GM12875 (cell line): ENCODE data around the gene UQCC2.

ENCODE experiments used
- H3K4me3 ChIP-seq: one replicate; pipeline ENCODE4 v1.5.1; 2011; ENCODE audit warnings: low read depth, low read length, control low read depth
- TF ChIP-seq, protein P1 (sequence below): IDR thresholded peaks from 2 replicates; pipeline ENCODE4 v1.5.1; 2011; ENCODE audit warnings: low read depth, mild to moderate bottlenecking, control low read depth, inconsistent platforms, low read length, moderate library complexity, borderline replicate concordance; ENCODE audit not compliant: insufficient read depth

The UQCC2 gene

DNA sequence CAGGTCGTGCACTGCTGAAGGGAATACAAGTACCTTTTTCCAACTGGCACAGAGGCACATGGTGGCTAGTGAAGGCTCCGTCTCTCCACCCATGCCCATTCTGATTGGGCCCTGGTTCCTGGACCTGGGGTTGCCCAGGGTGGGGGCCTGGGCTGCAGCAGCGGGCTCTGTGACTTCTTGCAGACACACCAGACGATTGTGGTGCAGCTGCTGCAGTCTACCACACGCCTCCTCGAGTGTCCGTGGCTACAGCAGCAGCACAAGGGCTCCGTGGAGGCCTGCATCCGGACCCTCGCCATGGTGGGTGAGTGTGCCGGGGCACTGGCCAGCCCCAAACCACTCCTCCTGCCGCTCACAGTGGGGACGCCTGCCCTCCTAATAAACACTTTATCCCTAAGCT, 29.2 kb downstream of the UQCC2 start:
- TF ChIP-seq, protein P1, sequence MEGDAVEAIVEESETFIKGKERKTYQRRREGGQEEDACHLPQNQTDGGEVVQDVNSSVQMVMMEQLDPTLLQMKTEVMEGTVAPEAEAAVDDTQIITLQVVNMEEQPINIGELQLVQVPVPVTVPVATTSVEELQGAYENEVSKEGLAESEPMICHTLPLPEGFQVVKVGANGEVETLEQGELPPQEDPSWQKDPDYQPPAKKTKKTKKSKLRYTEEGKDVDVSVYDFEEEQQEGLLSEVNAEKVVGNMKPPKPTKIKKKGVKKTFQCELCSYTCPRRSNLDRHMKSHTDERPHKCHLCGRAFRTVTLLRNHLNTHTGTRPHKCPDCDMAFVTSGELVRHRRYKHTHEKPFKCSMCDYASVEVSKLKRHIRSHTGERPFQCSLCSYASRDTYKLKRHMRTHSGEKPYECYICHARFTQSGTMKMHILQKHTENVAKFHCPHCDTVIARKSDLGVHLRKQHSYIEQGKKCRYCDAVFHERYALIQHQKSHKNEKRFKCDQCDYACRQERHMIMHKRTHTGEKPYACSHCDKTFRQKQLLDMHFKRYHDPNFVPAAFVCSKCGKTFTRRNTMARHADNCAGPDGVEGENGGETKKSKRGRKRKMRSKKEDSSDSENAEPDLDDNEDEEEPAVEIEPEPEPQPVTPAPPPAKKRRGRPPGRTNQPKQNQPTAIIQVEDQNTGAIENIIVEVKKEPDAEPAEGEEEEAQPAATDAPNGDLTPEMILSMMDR: no peak
- no peak overlapping the region for H3K4me3 ChIP-seq

DNA sequence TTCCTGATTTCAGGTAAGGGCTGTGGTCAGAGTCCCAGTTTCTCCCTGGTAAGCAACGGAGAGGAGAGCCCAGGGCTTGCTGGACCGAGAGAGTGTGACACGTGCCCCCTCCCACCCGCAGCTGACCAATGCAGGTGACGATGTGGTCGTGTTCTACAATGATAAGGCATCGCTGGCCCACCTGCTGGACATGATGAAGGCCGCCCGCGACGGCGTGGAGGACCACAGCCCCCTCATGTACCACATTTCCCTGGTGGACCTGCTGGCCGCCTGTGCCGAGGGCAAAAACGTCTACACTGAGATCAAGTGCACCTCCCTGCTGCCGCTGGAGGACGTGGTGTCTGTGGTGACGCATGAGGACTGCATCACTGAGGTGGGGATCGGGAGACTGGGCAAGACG, 31.7 kb downstream of the UQCC2 start:
- TF ChIP-seq, protein P1: no peak
- H3K4me3 ChIP-seq: no peak overlapping the region

DNA sequence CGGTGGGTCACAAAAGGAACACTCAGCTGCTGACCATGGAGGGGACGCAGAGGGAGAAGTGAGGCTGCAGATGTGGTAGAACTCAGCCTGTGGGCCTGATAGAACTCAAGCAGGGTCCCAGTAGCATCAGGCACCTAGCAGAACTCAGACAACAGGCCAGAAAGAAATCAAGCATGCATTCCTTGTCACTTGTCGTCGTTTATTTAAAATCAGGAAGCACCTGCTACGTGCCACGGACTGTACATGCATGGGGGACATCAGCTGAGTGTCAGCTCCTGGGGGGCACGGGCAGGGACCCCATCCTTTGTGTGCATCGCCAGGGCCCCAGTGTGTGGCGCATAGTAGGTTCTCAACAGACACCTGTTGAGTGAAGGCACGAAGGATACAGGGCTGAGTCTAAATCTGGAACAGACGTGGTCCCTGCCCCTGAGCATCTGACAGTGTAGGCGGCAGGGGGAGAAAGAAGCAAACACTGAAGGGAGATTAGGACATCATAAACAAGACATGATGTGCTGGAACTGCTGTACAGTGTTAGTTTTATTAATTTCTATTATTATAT, 32.5 kb downstream of the UQCC2 start:
- H3K4me3 ChIP-seq: no peak overlapping the region
- TF ChIP-seq, protein P1: no peak

DNA sequence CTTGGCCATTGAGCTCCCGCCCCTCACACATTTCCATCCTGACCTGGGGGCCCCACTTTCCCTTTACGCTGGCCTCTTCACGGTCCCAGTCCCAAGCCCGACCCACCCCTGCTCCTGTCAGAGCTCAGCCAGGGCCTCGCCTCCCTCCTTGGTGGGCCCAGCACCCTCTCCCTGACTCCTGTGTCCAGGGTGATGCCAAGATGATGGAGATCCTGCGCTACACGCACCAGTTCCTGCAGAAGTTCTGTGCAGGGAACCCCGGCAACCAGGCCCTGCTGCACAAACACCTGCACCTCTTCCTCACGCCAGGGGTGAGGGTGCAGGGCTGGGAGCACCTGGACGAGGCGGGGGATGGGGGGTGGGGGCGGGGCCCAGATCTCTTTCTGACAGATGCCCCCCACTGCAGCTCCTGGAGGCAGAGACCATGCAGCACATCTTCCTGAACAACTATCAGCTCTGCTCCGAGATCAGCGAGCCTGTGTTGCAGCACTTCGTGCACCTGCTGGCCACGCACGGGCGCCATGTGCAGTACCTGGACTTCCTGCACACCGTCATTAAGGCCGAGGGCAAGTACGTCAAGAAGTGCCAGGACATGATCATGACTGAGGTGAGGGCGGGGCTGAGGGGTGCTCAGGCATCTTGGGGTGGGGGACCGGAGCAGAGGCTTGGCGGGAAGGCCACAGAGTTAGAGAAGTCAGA, 33.1 kb downstream of the UQCC2 start:
- TF ChIP-seq, protein P1: no peak
- H3K4me3 ChIP-seq: no peak overlapping the region

DNA sequence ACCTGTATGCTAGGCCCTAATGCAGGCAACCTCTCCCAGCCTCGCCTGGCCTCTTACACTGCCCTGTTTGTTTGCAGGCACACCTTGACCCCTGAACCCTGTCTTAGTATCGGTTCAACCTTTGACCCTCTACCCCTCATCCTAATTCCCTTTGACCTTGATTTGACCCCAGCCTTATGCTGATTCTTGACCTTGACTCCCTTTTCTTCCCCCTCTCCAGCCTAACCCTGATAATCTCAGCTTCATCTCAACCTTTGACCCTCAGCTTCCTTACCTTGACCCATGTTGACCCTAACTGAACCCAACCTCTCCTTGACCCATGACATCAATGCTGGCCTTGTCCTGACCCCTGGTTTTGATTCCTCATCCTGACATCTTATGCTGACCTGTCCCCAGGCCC, 33.8 kb downstream of the UQCC2 start:
- TF ChIP-seq, protein P1: no peak
- H3K4me3 ChIP-seq: no peak overlapping the region

DNA sequence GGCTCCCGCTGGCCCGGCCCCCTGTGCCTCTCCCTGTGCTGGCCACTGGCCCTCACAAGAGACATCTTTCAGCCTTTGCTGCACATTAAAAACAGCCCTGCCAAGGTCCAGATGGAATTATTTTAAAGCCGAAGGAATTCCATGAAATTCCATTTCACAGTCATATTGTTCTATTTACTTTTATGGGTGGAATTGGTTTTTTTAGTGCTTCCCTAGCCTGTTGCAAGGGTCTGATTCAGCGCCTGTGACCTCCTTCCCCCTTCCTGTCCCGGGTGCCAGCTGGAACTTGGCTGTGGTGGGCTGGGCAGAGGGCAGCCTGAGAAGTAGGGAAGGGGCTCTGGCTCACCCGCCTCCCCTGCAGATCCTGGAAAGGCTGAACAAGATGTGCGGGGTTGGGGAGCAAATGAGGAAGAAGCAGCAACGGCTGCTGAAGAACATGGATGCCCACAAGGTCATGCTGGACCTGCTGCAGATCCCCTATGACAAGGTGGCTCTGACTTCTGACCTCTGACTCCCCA, 34.3 kb downstream of the UQCC2 start:
- TF ChIP-seq, protein P1: no peak
- H3K4me3 ChIP-seq: no peak overlapping the region
